HG02610 (cell line): ENCODE measurements around the gene RPS6KA2.
"Not testable (repeated sequence)": the region's sequence is repeated elsewhere in the genome, so short reads cannot be mapped to it uniquely, and the experiment has no call there.

ENCODE experiments used
- ATAC-seq: cut with Tn5 transposase; IDR thresholded peaks from one replicate; pipeline ENCODE4 v1.9.1; 2021; ENCODE audit warnings: mild to moderate bottlenecking, moderate library complexity; ENCODE audit not compliant: unreplicated experiment

Gene RPS6KA2

DNA sequence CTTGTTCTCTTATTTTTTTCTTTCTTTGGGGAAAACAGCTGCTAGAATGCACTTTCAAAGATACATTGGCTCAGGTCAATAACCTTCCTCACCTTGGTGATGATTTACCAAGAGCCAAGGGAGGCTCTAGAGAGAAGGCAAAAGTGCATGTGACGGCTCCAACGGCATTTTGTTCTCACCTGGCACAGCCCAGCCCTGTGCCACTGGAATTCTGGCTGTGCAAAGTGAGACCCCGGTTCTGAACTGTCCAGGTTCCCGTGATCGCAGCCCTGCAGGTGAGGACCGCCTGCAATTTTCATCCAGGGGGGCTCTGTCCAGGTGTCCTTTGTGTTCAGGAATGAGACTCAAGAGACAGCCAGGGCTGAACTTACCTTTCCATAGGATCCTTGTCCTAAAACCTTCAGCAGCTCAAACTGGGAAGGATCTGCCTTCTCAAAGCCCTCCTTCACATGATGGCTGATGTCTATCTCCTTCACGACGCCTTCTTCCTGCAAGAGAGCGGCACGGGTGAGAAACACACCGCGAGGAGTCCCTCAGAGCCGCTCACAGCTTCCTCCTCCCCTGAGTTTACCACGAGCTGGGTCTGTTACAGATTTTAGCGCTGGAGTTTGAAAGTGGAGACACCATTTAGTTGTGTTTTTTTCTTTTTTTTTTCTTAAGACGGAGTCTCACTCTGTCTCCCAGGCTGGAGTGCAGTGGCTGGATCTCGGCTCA is 88.6 kb downstream of the RPS6KA2 start:
- ATAC-seq: no peak

DNA sequence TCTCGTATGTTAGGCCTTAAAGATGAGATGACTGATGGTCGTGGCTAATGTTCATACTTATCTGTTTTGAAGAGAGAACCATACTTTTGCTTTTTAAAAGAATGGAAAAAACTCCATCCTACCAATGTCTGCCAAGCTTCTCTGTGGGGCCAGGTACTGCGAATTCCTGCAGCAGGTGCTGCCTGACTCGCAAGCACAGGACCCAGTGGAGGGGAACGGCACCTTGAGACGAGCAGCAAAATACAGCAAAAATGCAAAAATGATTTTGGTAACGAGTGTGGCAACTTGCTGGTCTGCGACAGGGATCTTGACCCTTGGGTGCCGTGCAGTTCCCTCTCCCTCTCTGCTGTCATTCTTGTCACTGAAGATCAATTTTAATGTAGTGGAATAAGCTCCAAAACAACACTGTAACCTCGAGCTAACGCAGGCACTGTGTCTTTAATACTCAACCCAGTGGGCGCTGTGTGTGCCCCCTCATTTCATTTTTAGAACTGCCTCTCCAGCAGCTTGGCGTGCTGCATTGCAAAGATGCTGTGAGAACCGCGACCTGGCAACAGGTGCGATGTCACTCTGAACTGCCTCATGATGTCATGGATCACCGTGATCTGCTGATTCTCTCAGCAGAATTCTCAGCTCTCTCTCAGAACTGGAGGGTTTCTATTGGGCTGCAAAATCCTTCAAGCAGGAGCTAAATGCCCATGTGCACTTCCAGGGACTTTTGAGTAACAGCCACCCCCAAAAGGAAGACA is 92.2 kb downstream of the RPS6KA2 start:
- no peak for ATAC-seq

DNA sequence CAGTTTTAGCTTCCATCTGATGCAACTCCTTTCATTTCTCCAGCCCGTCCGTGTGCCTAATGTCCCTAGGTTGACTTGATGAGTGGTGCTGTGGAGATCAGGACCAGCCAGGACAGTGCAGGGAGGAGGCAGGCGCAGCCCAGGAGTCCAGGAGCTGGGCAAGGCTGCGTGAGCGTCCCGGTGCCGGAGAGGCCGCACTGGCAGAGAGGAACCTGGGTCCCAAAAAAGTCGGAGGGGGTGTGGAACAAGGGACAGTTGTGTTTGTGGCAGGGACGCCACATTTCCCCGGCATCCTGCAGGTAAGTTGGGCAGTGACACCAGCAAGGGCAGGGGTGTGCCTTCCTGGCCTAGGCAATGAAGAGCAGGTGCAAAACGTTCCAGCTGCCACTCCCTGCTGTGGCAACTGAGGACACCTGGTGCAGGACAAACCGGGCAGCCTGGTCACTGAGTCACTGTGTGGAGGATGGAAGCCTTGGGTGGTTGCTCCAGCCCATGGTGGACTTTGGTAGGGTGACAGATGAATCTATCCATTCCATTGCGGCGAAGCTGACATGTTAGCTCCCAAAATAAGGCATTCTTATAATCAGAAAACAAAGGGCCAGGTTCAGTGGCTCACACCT is 93.7 kb downstream of the RPS6KA2 start:
- ATAC-seq: no peak

DNA sequence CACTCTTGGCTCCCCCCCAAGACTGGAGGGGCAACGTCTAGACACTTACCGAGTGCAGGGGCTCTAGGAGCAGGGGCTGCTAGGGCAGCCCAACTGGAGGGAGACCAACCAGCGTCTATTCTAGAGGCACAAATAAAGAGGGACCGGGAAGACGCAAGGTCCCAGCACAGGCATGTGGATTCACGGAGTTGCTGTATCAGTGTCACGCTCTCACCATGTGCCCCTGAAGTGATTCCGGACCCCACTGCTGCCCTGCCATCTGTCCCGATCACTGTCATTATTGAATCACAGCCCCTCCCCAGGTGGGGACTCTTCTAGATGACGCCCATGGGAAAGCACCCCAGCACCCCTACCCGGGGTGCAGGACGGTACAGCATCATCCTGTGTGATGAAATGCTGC is 94.7 kb downstream of the RPS6KA2 start:
- ATAC-seq: no peak

DNA sequence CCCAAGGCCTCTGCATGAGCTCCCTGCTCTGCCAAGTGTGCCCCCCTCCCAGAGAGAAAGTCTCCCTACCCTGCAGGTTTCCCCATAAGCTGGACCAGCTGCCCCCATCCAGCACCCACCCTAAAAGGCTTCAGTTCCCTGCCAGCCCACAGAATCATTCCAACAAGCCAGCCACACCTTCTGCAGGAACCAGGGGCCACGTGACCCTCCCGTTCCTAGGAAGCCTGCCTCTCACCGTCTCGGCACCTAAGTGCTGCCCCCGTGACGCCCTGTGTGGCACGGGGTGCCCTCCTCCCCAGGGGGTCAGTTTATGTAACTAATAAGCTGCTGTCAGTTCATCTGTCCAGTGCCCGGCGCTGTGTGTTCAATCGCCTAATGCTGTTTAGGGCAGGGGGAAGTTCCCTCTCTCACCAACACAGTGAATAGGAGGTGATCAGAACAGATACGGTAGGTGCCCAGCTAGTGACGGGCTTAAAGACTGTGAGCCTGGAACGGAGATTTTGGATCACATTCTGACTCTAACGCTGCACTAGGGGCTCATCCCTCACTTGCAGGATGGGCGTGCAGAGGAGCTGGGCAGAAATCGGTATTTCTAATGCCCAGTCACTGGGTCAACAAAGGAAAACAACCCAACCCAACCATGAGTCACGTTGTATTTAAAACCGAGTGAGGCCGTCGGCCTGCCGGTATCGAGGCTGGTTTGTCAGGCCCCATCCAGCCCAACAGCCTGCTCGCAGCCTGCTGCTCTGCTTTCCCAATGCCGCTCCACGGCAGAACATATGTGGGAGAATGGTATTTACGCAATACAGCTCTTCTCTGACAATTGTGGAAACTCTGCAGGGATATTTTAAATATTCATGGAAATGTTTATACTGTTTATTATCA is 96.6 kb downstream of the RPS6KA2 start:
- ATAC-seq: no peak

DNA sequence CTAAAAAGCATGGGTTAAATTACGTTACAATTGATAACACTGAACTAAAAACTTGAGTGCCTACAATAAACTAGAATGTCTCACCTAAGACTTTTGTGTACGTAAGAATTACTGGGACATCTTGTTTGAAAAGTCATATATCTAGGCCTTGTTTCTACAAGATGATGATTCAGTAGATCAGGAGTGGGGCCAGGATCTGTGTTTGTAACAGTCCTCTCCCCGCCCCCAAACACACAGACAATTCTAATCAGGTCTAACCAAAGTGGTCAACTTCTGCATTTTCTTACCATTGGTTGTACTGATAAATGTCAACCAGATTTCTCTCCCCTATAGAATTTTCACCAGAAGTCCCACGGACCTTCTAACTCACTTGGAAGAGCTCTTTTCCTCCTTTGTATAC is 97.5 kb downstream of the RPS6KA2 start:
- ATAC-seq: no peak

DNA sequence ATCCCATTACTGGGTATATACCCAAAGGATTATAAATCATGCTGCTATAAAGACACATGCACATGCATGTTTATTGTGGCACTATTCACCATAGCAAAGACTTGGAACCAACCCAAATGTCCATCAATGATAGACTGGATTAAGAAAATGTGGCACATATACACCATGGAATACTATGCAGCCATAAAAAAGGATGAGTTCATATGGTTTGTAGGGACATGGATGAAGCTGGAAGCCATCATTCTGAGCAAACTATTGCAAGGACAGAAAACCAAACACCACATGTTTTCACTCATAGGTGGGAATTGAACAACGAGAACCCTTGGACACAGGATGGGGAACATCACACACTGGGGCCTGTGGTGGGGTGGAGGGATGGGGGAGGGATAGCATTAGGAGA is 98.0 kb downstream of the RPS6KA2 start:
- ATAC-seq: not testable (repeated sequence)

DNA sequence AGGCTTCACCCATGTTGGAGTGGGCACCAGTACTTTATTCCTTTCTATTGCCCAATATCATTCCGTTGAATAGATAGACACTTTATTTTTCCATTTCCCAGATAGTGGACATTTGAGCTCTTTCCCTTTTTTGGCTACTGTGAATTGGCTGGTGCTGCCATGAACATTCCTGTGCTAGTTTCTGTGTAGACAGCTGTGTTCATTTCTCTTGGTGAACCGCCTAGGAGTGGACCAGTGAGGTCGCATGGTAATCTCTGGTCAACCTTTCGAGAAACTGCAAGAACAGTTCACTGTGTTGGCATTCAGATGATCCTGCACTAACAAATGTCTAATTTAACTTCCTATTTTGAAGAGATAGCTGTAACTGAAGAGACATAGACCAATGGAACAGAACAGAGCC is 99.2 kb downstream of the RPS6KA2 start:
- no peak for ATAC-seq

DNA sequence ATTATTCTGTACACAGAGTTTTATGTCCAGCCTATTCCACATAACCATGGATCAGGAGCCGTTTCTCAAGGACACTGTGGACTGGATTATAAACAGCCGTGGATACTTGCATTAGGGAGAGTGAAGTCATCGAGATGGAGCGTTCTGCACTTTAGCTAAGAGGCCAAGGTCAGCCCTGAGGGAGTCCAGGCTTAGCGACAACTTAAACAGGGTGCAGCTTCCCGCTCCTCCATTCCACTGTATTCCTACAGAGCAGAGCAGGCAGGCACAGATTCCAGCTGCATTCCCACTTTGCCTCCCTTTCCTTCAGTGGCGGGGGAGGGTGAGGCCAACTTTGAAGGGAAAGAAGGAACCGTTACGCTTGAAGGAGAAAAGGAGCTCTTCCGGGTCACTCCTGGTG is 100.1 kb downstream of the RPS6KA2 start:
- ATAC-seq: no peak

DNA sequence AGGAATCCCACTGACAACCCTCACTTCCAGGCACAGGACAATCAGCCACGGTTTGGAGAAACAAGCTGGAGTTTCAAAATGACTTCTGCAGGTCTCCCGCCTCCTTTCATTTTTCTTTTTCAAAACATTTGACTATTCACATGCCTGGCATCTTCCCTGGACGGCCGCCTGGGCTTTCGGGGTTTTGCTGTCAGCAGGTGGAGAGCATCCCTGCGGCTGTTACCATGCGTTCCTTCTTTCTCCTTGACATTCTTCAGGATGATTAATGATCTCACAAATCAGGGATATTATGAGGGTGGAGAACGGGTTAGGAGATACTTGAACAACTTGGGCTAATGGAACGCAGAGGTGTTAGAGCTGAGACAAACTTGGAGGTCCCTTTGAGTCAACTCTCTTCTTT is 101.5 kb downstream of the RPS6KA2 start:
- ATAC-seq: no peak

DNA sequence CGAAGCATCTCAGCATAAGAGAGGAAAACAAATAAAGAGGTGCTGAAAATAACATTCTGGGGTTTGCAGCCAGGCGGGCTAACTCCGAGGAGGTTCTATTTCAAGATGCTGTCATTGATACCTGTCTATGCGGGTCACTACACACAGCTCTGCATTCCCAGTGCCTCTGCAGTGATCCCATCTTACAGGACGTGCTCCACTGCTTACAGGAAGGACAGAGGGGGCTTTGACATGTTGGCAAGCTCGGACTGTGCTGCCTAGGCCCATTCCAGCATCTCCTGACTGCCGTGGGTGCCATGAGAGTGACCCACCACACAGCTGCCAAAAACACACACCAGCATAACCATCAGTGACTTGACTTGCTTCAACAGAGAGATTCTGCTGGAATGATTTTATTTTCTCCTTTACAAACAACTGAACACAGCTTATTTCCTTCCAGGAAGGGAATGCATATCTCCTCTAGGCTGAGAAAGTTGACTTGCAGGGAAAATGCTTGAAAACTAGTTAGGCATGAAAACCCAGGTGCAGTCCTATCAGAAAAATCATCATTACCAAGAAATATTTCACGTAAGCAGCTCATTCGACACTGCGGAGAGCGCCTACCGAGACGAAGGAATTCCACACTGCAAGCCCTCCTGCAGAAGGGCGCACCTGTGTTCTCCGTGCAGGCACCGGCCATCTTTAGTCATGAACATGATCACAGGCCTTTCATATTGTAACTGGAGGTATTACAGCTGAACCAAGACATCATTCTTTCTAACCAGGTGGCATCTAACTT is 103.1 kb downstream of the RPS6KA2 start:
- ATAC-seq: no peak

DNA sequence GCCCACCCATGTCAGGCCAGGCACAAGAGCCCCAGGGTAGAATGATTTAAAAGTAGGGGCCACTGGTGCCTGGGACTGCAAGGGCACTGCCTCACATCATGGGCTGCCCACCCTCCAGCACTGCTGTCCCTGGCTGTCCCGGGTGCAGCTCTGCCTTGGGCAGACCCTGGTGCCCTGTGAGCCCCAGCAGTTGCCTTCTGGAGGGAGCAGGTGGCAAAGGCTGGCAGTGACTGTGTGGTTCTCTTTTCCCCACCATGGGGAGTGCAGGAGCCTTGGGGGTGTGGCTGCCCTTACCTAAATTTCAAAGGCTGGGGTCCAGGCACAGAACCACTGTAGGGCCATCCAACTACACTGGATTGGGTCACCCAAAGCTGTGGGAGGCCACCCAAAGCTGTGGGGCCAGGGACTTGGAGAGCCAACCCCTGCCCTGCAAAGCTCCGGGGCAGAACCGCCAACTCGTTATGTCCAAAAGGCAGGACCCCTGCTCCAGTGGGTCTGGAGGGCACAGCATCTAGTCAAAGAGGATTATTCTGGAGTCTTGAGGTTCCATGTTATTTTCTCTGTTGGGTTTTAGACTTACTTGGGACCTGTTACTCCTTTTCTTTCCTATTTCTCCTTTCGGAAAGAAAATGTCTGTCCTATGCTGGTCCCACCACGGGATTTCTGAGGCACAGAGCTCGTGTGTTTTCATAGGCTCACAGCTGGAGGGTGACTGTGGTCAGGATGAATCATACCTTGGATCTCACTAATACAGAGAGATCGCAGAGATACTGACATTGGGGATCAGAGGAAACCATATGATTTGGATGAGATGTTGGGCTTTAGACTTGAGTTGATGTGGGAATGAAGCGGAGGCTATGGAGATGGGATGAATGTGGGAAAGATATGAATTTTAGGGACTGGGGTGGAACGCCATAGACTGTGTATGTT is 105.9 kb downstream of the RPS6KA2 start:
- no peak for ATAC-seq

DNA sequence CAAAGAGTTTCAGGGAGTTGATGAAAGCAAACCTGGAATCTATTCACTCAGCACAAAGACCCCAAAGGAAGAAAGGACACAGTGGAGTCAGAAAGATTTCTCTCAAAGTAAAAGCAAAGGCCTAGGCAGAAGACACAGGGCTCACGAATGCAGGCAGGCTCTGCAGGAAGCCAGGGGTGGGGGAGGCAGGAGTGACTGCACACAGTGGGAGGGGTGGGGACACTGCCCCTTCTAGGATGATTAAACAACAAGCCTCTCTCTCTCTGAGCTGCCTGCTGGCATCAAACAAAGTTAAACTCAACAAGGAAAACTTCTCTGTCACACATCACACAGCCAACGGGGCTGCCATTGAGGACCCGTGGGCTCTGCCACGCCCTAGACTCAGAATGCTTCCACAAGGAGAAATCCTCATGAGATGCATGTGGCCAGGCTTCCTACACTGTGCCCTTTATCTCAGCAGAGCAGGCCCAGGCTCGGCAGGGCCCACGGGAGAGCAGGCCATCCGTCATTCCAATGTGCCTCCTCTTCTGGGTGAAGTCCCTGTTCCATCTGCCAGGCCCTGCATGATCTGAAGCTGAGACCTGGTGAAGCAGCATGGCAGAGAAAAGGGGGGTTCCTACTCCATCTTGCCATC is 110.7 kb downstream of the RPS6KA2 start:
- ATAC-seq: no peak

DNA sequence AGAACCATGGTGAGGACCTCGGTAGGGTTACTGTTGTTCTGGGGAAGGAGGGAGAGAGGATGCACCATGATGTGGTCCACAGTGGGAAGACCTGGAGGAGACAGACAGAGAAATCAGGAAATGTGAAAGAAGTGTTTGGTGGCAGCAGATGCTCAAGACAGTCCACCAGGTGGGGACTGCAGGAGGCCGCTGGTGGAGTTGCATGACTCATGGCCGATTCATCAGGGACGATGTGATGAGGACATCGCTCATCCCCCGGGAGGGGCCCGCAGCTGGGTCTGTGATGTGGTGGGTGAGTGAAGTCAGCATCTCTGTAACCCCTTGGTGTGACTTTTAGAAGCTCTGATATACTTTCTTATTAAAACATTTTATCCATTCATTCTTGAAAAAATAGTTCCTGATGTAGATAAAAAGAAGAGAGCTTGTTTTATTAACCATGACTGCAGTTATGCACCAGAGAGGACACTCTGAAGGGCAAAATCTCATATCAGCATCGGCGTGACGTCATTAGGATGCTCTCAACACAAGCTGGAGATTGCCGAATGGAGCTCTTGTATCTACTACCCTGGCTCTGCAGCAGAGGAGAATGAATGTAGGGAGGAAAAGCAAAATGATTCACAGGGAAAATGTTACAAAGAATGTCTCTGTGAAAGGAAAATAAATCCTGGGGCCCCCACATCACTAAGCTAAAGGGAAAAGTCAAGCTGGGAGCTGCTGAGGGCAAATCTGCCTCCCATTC is 111.8 kb downstream of the RPS6KA2 start:
- ATAC-seq: no peak

DNA sequence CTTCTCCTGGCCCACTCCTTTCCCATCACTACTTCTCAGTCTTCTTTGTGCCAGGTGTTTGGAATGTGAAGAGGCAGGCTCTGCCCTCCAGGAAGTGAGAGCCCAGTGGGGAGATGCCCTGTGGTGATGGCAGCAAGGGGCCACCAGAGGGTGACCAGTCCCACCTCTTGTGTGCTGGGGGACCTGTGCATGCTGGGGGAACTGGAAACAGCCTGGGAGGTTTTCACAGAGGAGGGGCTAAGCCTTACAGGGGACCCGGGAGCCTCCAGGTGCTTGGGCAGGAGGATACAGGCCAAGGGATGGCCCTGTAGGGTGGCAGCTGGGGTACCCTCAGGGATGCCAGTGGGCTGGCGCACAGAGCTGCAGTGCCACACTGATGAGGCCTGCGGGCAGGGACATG is 112.9 kb downstream of the RPS6KA2 start:
- no peak for ATAC-seq

DNA sequence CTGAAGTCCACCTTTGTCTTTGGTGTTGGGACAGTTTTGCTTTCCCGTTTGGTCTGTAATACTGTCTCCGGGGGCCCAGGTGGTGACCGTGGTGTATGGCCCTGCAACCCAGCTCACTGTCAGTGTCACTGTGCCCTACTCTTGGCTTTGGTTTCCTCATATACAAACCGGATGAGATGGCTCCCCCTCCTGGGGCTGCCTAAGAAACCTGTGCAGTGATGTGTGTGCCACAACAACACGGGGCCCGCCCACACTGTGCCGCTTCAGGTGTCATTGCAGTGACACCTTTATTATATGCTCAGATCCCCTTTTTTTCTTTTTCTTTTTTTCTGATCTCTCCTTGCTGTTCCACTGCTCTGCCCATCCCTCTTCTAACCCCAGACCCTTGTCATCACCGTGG is 114.5 kb downstream of the RPS6KA2 start:
- ATAC-seq: no peak

DNA sequence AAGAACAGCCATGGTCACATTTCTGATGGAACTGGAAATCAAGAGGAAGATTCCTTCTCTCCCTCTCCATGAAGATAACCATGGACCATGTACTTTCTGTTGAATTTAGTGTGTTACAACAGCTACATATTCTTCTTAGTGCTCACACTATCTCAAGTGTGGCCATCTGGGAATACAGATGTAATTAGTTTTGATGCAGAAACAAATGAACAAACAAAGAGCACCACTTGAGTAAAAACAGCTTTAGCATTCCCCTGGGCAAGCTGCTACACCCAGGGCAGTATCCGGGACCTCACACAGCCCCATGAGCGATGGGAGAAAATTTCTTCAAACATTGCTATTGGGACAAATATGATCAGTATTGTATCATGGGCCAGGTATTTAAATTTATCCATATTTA is 115.7 kb downstream of the RPS6KA2 start:
- ATAC-seq: no peak

DNA sequence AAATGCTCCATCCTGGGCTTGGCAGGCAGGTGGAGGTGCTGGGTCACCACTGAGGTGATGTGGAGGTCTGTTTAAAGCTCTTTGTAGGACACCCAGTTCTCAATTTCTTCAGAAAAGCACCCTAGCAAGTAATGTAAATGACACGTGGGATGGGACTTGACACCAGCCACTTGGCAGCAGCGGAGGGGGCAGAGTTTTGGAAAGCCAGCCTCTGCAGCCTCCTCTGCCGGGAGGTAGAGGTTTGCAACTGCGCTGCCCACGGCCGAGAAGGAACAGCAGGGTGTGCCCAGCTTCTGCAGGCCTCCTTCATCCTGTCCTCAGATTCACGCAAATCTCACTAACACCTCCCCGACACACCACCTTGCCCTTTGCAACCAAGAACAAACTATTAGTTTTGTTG is 117.9 kb downstream of the RPS6KA2 start:
- no peak for ATAC-seq
